Sigmoid colon (tissue), 4 donors: ENCODE data around the gene TPPP2.

Experiments used
- CTCF ChIP-seq, 4 experiments: fragments of 450-650 bp in 3 of 4; fragments of 200-600 bp in 1 of 4; IDR thresholded peaks; one replicate each; pipeline ENCODE4 v1.5.1; 2016 to 2019; ENCODE audit warnings: antibody characterized with exemption in 4 of 4, mild to moderate bottlenecking in 3 of 4, moderate library complexity in 2 of 4
- POLR2A ChIP-seq, 2 donors: fragments of 450-650 bp; IDR thresholded peaks; one replicate each; pipeline ENCODE4 v1.6.1; 2016; ENCODE audit warnings: antibody characterized with exemption in 2 of 2, mild to moderate bottlenecking in 2 of 2, moderate library complexity in 2 of 2
- POLR2AphosphoS5 ChIP-seq, 4 donors: sonication (generic); formaldehyde crosslinking; IDR thresholded peaks; one replicate each; pipeline ENCODE4 v1.6.1; 2017; ENCODE audit warnings: antibody characterized with exemption in 4 of 4

GRCh38 chr14:21078287-21078686 lies 48.3 kb downstream of the TPPP2 start:
- no peak for TF ChIP-seq CTCF (IDR thresholded peaks at IDR 0.05)
- TF ChIP-seq POLR2AphosphoS5 (IDR thresholded peaks at IDR 0.05), result no peak
- TF ChIP-seq POLR2A (IDR thresholded peaks at IDR 0.05), result no peak
